ENCODE results near the gene ACAP1.

The ACAP1 gene

DNA sequence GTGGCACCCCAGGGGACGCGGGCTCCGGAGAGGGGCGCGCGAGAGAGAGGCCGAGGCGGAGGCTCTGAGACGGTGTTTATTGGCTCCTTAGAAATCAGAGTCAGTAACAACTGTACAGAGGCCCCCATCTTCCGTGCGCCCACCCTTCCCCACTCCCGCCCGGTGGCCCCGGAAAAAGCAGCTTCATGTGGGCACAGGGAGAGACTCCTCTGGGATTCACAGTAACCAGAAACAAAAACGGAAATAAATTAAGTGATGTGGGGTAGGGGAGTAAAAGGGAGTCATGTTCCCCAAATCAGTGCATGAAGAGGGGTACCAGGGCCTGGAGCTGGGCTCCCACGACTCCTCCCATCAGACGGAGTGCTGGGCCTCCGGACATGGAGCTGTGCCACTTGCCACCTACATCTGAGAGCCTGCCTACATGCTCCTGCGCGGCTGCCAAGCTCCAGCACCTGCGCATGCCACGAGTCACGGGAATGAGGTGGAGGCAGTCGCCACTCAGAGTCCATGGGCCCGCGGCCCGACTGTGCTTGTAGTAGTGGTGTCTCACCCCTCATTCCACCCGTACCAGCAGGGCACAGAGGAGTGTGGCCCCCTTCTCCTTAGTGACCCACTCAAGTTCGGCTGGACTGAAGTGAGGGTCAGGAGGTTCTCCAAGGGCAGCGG, 20.6 kb upstream of the ACAP1 start:
- H3K4me3 ChIP-seq (ENCODE audit: low read length): peak overlapping the region; percentile 79
- TF ChIP-seq ZNF274 (IDR thresholded peaks at IDR 0.05; ENCODE audit: low read depth, low read length): no peak

DNA sequence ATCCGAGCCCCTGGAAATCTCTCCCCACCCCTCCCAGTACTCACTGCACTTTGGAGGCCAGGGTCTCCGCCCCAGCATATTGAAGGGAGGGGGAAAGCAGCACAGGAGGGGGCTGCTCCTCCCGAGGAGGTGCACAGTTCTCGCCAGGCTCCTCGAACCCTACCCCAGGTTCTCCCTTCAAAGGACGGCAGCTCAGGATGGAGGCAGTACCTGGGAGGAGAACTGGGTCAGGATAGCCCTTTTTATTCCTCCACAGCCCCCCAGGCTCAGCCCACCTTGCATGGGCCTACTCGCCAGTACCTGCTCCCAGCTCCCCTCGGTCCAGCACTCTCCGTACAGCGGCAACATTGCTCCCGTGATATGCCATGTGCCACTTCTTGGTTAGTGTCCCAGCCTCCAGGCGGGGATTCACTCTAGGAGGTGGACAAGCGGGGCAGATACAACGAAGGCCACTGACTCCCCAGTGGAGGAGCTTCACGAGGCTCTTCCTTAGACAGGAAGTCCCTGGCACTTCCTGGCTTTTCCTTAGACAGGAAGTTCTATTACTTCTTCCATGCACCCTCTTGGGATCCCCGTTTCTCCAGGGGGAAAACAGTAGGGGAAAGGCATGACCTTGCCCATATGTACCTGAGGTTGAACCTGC, 19.0 kb upstream of the ACAP1 start:
- no peak overlapping the region for H3K4me3 ChIP-seq (ENCODE audit: low read length)
- TF ChIP-seq ZNF274 (IDR thresholded peaks at IDR 0.05; ENCODE audit: low read depth, low read length): no peak

DNA sequence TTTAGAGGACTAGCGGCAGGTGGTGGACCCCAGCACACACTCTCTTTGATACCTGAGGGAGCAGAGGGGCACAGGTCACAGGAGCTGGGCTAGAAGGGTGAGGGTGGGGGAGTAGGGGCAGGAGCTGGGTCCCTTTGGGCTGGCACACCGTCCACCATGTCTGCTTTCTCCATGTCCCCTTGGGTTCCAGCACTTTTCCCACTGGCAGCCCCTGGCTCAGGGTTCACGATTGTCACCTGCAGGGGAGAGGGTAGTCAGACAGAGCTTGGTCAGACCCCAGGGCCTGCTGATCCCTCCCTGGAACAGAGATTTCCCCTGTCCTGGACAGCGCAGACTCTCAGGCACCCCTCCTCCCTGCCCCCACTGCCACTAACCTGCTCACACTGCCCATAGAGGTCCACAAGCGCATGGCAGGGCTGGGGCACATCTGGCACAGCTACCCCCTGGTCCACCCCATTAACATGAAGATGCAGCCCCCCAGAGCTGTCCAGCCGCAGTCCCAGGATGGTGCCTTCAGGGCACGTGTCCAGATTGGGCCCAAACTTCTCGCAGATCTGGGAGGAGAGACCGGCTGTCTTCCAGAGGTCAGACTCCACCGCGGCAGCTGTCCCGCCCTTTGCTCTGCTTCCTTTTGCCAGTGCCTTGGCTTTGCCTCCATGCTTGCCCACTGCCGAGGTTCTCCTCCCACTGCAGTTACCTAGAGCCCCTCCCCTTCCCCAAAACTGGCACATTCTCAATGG, 18.0 kb upstream of the ACAP1 start:
- no peak overlapping the region for H3K4me3 ChIP-seq (ENCODE audit: low read length)
- no peak for TF ChIP-seq ZNF274 (IDR thresholded peaks at IDR 0.05; ENCODE audit: low read depth, low read length)

DNA sequence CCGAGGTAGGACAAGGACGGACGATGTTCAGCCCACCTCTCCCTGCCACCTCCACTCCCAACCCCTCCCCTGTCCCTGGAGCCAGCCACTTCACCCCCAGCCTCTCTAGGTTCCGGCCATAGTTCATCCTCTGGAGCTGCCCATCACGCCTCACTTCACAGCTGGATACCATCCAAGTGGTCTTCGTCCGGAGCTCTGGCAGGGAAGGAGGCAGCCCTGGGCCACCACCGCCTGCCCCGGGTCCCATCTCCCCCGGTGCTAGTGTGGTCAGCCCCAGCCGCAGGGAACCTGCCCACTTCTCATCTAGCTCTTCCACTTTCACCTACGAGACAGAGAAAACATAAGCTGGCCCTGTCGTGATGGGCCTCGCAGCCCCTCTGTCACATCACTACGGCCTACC, 14.9 kb upstream of the ACAP1 start:
- TF ChIP-seq ZNF274 (IDR thresholded peaks at IDR 0.05; ENCODE audit: low read depth, low read length): no peak

DNA sequence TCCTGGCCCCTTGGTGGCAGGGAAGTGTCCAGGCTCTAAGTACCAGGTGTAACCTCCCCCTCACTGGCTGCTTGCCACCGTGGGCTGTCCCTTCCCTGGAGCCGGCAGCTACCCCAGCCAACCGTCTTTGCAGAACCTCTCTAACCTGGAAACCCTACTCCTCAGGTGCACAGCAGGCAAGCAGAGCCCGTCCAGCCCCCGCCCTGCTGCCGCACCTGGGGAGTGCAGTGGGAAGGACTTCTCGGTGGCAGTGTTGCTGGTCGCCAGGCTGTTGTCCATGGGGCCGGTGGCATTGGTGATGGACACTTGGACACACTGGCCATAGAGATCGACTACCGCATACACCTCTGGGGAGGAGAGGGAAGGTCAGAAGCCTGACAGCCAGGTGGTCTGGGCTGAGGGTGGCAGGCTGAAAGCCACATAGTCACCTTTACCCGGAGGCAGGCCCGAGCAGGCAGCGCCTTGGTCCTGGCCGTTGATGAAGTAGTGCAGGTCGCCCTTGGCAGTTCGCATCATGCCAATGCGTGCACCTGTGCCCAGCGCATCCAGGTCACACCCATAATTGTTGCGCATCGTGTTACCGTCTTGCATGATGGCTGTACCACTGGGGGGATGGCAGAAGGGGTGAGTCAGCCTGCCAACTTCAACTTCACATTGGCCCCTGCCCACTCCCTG, 13.7 kb upstream of the ACAP1 start:
- no peak for TF ChIP-seq ZNF274 (IDR thresholded peaks at IDR 0.05; ENCODE audit: low read depth, low read length)
- H3K4me3 ChIP-seq (ENCODE audit: low read length): no peak overlapping the region

More for the DNA sequence above, 14.9 kb upstream of the ACAP1 start:
- H3K4me3 ChIP-seq (ENCODE audit: low read length): no peak overlapping the region

DNA sequence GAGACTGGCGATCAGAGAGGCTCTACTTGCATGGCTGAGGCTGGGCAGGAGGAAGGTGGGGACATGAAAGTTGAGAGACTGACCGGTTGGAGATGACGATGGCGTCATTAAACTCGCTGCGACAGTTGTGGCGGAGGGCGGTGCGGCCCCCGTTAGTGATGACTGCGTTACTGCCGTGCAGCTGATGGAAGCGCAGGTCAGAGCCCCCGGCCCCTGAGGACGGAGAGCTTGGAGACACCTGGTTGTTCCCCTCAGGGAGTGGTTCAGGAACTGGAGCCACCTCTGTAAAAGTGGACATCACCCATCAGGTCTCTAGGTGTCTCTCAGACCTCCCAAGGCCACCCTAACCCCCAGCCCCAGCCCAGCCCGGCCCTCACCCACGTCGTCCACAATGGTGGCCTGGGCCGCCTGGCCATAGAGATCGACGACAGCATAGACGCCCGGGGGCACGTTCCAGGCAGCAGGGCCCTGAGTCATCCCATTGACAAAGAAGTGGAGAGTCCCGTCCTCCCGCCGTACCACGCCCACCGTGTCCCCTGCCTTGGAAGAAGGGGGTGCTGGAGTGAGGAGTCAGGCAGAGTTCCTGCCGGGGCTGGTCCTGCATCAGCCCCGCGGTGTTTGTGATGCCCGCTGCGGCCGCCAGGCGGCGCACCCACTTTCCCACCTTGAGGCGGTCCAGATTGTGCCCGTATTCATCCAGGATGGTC, 12.4 kb upstream of the ACAP1 start:
- TF ChIP-seq ZNF274 (IDR thresholded peaks at IDR 0.05; ENCODE audit: low read depth, low read length): no peak

DNA sequence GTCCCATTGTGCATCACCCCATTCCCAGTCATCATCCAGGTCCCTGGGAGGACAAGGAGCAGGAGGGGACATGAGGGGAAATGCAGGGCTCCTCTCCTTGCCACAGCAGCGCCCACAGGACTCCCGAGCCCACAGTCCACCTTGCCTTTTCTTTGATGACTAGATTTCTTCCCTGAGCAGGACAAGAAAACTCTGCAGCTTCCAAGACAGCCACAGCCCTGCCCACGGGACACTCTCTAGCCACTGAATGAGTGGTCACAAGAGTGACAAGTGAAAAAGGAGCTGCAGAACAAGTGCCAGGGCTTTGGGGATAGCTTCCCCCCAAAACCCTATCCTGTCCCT, 11.9 kb upstream of the ACAP1 start:
- H3K4me3 ChIP-seq (ENCODE audit: low read length): no peak overlapping the region
- TF ChIP-seq ZNF274 (IDR thresholded peaks at IDR 0.05; ENCODE audit: low read depth, low read length): no peak

More for the DNA sequence above, 12.4 kb upstream of the ACAP1 start:
- no peak overlapping the region for H3K4me3 ChIP-seq (ENCODE audit: low read length)

DNA sequence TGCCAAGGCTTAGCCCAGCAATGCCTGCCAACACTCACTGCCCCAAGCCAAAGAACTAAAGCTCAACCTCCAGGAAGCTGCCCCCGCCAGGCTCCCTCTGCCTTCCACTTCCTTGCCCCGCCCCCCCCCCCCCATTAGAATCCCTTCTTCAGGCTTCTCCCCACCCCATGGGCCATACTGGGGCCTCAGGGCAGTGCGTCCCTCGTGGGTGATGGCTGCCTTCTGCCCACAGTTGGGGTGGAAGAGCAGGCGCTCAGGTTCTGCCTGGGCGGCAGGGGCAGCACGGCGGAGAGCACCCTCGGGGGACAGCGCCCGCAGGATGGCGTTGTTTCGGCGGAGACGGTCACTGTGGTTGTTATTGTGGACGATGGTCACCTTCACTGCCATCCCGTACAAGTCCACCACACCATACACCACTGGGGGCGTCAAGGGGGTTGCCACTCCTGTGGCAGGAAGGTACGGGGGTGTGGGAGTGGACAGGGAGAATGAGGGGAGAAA, 11.2 kb upstream of the ACAP1 start:
- H3K4me3 ChIP-seq (ENCODE audit: low read length): no peak overlapping the region
- no peak for TF ChIP-seq ZNF274 (IDR thresholded peaks at IDR 0.05; ENCODE audit: low read depth, low read length)

DNA sequence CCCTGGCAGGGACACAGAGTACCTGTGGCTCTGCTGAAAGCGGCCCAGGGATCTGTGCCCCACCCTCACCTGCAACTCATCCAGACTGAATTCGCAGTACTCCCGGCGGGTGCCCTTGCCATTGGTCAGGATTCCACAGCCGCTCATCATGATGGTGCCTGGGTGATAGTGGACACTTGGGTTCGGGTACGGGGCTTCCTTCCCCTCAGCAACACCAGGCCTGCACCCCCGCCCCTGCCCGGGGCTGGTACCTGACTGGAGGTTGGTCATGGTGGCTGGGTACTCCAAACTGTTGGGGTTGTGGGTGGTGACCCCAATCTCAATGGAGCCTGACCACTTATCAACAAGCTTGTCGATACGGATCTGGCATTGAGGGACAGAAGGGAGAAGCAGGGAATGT, 10.1 kb upstream of the ACAP1 start:
- no peak overlapping the region for H3K4me3 ChIP-seq (ENCODE audit: low read length)

DNA sequence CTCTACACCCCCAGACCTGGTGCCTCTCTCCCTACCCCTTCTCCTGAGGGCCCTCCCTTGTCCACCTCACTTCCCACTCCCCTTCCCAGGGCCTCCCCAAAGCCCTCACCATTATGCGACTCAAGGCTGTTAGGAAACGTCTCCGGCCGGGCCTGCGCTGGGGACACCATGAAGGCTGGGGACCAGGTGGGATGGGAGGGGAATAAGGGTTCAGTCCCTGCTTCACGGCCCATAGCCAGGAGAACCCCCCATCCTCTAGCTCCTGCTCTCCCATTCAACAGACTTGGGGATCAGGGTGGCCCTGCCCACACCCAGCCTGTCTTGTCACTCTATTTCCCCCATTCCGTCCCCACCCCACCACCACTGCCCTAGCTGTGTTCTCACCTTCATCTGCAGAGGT, 9.3 kb upstream of the ACAP1 start:
- TF ChIP-seq ZNF274 (IDR thresholded peaks at IDR 0.05; ENCODE audit: low read depth, low read length): no peak
- H3K4me3 ChIP-seq (ENCODE audit: low read length): no peak overlapping the region

More for the DNA sequence above, 10.1 kb upstream of the ACAP1 start:
- no peak for TF ChIP-seq ZNF274 (IDR thresholded peaks at IDR 0.05; ENCODE audit: low read depth, low read length)

DNA sequence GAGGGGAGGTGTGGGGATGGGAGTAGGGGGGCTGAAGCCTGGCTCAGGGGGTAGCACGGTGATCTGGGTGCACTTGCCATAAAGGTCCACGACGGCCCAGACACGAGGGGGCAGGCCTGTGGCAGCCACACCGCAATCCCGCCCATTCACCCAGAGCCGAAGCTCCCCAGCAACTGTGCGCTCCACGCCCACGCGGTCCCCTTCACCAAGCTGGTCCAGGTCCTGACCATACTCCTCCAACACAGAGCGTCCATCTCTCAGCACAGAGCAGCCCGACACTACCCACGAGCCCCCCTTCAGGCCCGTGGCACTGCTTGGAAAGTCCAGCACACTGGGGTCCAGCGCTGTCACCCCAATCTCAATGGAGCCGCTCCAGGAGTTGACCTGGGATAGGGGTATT, 8.8 kb upstream of the ACAP1 start:
- no peak overlapping the region for H3K4me3 ChIP-seq (ENCODE audit: low read length)
- no peak for TF ChIP-seq ZNF274 (IDR thresholded peaks at IDR 0.05; ENCODE audit: low read depth, low read length)

DNA sequence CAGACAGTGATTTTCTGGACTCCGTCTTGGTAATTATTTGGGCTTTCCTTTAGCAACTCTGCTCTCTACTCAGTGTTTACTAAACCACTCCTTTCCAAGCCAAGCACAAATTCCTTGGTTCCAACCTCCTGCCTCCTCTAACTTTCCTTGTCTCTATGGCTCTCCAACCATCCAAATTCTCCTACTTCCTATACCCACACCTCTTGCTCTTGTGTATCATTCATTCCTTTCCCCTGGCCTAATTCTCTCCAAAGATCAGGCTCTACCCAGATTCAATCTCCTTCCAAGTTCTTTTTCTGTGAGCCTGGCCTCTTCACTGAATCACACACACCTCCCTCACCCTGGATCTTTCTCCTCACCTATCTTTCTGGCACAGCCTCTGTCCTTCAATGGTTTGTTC, 8.3 kb upstream of the ACAP1 start:
- peak overlapping the region; percentile 77; the same call in 1 of the 2 replicates for H3K4me3 ChIP-seq (ENCODE audit: low read length)
- TF ChIP-seq ZNF274 (IDR thresholded peaks at IDR 0.05; ENCODE audit: low read depth, low read length): no peak

DNA sequence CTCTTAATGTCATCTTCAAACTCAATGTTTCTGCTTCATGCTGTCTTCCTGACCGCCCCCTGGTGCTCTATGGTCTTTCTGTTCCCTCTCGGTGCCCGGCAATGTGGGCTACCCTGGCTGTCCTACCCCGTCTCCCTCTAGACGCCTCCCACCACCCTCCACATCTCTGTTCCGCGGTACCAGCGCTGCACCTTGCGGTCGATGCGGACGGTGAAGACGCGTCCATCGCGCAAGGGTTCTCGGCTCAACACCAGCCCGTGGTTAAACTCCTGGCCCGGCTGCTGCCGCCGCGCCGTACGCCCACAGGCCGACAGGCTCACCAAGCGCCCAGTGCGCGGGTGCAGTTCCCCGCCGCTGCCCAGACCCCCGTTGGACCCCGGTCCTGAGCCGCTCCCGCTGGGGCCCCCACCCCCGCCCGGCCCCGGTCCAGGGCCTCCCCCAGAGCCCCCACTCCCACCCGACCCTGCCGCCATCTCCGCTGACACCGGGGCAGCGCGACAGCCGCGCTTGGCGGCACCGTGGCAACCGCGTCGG, 7.4 kb upstream of the ACAP1 start, which contains the start of gene NEURL4:
Gene NEURL4 (minus strand): TSS at position 496 of the 534 bp plus-strand sequence. CDS start 23 bp downstream, at position 473.
- TF ChIP-seq ZNF274 (IDR thresholded peaks at IDR 0.05; ENCODE audit: low read depth, low read length): no peak
- H3K4me3 ChIP-seq (ENCODE audit: low read length): peak within 1 kb of the TSS; percentile 77
